SU-DHL-6 (cell line): Measurements from ENCODE around the gene YTHDF1.

Source experiments
- CTCF ChIP-seq: fragments of 200-600 bp; sonication (generic); IDR thresholded peaks from one replicate; pipeline ENCODE4 v1.5.1; 2017; ENCODE audit warnings: antibody characterized with exemption, mild to moderate bottlenecking, low read length, moderate library complexity; ENCODE audit not compliant: insufficient read depth, poor library complexity, severe bottlenecking
- EZH2phosphoT487 ChIP-seq: fragments of 200-600 bp; sonication (generic), shearing (Covaris generic); conservative IDR thresholded peaks from 2 replicates; pipeline ENCODE4 v1.6.1; 2018; ENCODE audit warnings: mild to moderate bottlenecking, antibody characterized with exemption, low read length, moderate library complexity, mixed read lengths

- TF ChIP-seq CTCF (no peak), EZH2phosphoT487 (no peak)
These were observed 21.7 kb downstream of the YTHDF1 start for GRCh38 chr20:63194007-63194796.
